T-helper 17 cell (primary cell): Measurements from ENCODE around the gene ACOX3. TPM values are rescaled to one million over a fixed set of nuclear protein-coding genes. Genes with fewer than 3 reads are reported as not detected.
"Not testable (repeated sequence)": the region's sequence is repeated elsewhere in the genome, so short reads cannot be mapped to it uniquely, and the experiment has no call there.

Source experiments
- ATAC-seq: fragments of 150-1000 bp; cut with Tn5 transposase; 2 replicates; pipeline ENCODE4 v1.10.0; 2021; ENCODE audit warnings: mild to moderate bottlenecking, moderate library complexity
- DNase-seq, 3 donors: peaks; one replicate each; pipeline versions ENCODE4 v3.0.0 to v3.0.0-alpha.2; 2020 to 2021
- H3K9me3 ChIP-seq: one replicate; pipeline ENCODE4 v1.7.0; 2013; ENCODE audit warnings: low read length, mild to moderate bottlenecking; ENCODE audit not compliant: control insufficient read depth, poor library complexity, severe bottlenecking
- H3K27ac Mint-ChIP-seq: one replicate; pipeline ENCODE4 v1.8.0; 2022; ENCODE audit warnings: mild to moderate bottlenecking, moderate library complexity, mixed read lengths
- H3K27me3 Mint-ChIP-seq: one replicate; pipeline ENCODE4 v1.8.0; 2022; ENCODE audit warnings: mixed read lengths
- H3K36me3 Mint-ChIP-seq: one replicate; pipeline ENCODE4 v1.8.0; 2022; ENCODE audit warnings: low read depth, mixed read lengths
- H3K4me1 Mint-ChIP-seq: one replicate; pipeline ENCODE4 v1.8.0; 2022; ENCODE audit warnings: mild to moderate bottlenecking, mixed read lengths
- H3K4me3 Mint-ChIP-seq: one replicate; pipeline ENCODE4 v1.8.0; 2022; ENCODE audit warnings: mild to moderate bottlenecking, moderate library complexity, mixed read lengths
- total RNA-seq, 4 donors: library from RNA in 2 of 4; stranded (reverse) in 2 of 4; gene quantifications; one replicate each; pipeline ENCODE4 v1.2.3 and lab custom pipeline; 2022 to 2026

Gene ACOX3
- total RNA-seq, 2 donors from 2014 or later: 9.6 to 11.3 TPM

GRCh38 chr4:8435656-8436121 is 4.8 kb downstream of the ACOX3 start:
- ATAC-seq: peak; percentile 63
- Mint-ChIP-seq H3K27ac (peak overlapping the region; percentile 97), H3K4me1 (peaks cover 55% of the 10 kb centered on the region), H3K36me3 (peaks cover 4% of the 10 kb centered on the region), H3K4me3 (peak overlapping the region; percentile 85), H3K27me3 (no peaks in the 10 kb centered on the region)
- peak in 1 of 3 donors; percentile 14 for DNase-seq
- no peaks in the 10 kb centered on the region for H3K9me3 ChIP-seq

- peaks cover 46% of the 10 kb centered on the region for H3K4me1 Mint-ChIP-seq
- H3K27ac Mint-ChIP-seq: peak overlapping the region; percentile 97
Observed at GRCh38 chr4:8434251-8435073, 6.1 kb downstream of the ACOX3 start.

GRCh38 chr4:8433136-8433535 is 7.4 kb downstream of the ACOX3 start:
- DNase-seq (no peak), ATAC-seq (no peak)
- no peak overlapping the region for H3K4me3 Mint-ChIP-seq
- H3K27ac Mint-ChIP-seq: no peak overlapping the region
- no peaks in the 10 kb centered on the region for H3K9me3 ChIP-seq
- H3K27me3 Mint-ChIP-seq: no peaks in the 10 kb centered on the region
- H3K36me3 Mint-ChIP-seq: peaks cover 5% of the 10 kb centered on the region
- peaks cover 50% of the 10 kb centered on the region for H3K4me1 Mint-ChIP-seq

More at GRCh38 chr4:8434251-8435073, 6.1 kb downstream of the ACOX3 start:
- DNase-seq (no peak), ATAC-seq (no peak)
- peak overlapping the region; percentile 85 for H3K4me3 Mint-ChIP-seq
- H3K36me3 Mint-ChIP-seq: peaks cover 2% of the 10 kb centered on the region
- no peaks in the 10 kb centered on the region for H3K27me3 Mint-ChIP-seq
- H3K9me3 ChIP-seq: no peaks in the 10 kb centered on the region

DNA sequence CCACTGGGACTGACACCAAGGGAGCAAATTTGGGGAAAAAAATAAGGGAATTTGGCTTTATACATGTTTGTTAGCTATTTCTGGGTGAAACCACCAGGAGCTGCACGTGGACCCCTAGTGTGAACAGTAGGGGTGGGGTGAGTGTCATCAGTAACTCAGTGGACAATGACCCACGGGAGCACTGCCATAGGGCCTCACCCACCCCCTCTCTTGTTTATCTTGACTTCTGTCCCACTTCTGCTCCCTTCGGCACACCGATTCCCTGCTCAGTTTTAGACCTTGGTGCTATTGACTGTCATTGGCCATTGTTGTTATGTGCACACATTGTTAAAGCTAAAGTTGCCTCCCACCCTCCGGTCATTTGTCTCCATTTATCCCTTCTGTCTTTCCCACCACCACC is 9.0 kb downstream of the ACOX3 start:
- Mint-ChIP-seq H3K27ac (peak overlapping the region; percentile 21), H3K27me3 (no peaks in the 10 kb centered on the region), H3K4me1 (peaks cover 46% of the 10 kb centered on the region), H3K36me3 (peaks cover 6% of the 10 kb centered on the region), H3K4me3 (no peak overlapping the region)
- H3K9me3 ChIP-seq: no peaks in the 10 kb centered on the region
- DNase-seq (no peak), ATAC-seq (no peak)

DNA sequence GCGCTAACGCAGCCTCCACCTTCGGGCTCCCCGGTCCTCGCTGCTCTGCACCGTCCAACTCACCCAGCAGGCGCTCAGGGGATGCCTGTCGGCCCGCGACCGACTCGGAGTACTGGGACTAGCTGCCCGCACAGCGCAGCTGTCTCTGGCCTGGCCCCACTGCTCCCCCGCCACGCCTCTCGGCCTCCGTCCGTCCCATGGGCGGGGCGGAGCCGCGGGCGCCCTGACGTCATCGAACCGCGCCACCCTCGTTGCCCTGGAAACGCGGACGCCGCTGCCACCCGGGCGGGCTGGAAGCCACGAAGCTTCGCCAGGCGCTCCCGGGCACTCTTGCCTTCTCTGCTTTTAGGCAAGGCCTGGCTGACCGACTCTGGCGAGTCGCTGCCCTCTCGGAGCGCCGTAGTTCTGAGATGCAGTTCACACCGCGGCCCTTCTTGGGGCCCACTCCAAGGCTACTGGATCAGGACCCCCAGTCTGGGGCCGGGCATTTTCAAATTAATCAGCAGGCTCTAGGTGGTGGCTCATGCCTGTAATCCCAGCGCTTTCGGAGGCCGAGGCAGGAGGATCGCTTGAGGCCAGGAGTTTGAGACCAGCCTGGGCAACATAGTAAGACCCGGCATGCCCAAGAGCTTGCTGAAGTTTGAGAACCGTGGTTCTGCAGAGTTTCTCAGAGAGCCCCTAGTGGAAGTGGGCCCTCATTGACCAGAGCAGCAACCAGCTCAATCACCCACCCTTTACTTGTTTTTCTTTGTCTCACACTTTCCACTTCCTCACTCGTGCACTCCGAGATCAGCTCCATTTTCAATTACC is 12.0 kb downstream of the ACOX3 start:
- H3K9me3 ChIP-seq: no peaks in the 10 kb centered on the region
- Mint-ChIP-seq H3K27me3 (no peaks in the 10 kb centered on the region), H3K4me3 (peak overlapping the region; percentile 98), H3K27ac (peak overlapping the region; percentile 95), H3K4me1 (peaks cover 30% of the 10 kb centered on the region), H3K36me3 (peaks cover 6% of the 10 kb centered on the region)
- ATAC-seq (peak; percentile 95), DNase-seq (peak; percentile 89 to 96 (median 89))

- peaks cover 26% of the 10 kb centered on the region for H3K4me1 Mint-ChIP-seq
- no peaks in the 10 kb centered on the region for H3K9me3 ChIP-seq
- peaks cover 3% of the 10 kb centered on the region for H3K36me3 Mint-ChIP-seq
- H3K27ac Mint-ChIP-seq: peak overlapping the region; percentile 95
- DNase-seq (no peak), ATAC-seq (peak; percentile 46)
- H3K4me3 Mint-ChIP-seq: peak overlapping the region; percentile 98
- H3K27me3 Mint-ChIP-seq: no peaks in the 10 kb centered on the region
Observed at GRCh38 chr4:8427761-8428287, 12.7 kb downstream of the ACOX3 start.

- Mint-ChIP-seq H3K27ac (peak overlapping the region; percentile 95), H3K4me1 (peaks cover 26% of the 10 kb centered on the region), H3K36me3 (peaks cover 3% of the 10 kb centered on the region), H3K27me3 (no peaks in the 10 kb centered on the region), H3K4me3 (peak overlapping the region; percentile 98)
- DNase-seq (no peak), ATAC-seq (no peak)
- no peaks in the 10 kb centered on the region for H3K9me3 ChIP-seq
Observed at GRCh38 chr4:8427262-8427661, 13.3 kb downstream of the ACOX3 start.

DNA sequence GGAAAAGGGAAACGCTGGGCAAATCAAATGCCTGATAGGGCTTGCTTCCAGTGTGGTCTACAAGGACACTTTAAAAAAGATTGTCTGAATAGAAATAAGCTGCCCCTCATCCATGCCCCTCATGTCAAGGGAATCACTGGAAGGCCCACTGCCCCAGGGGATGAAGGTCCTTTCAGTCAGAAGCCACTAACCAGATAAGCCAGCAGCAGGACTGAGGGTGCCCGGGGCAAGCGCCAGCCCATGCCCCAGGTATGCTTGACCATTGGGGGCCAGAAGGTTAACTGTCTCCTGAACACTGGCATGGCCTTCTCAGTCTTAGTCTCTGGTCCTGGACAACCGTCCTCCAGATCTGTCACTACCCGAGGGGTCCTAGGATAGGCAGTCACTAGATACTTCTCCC is 17.7 kb downstream of the ACOX3 start:
- Mint-ChIP-seq H3K27ac (no peak overlapping the region), H3K27me3 (no peaks in the 10 kb centered on the region), H3K36me3 (peaks cover 3% of the 10 kb centered on the region), H3K4me3 (no peak overlapping the region), H3K4me1 (peaks cover 29% of the 10 kb centered on the region)
- H3K9me3 ChIP-seq: no peaks in the 10 kb centered on the region
- no peak for DNase-seq
- no peak for ATAC-seq

GRCh38 chr4:8422327-8422726 is 18.2 kb downstream of the ACOX3 start:
- Mint-ChIP-seq H3K4me3 (no peak overlapping the region), H3K4me1 (peaks cover 31% of the 10 kb centered on the region), H3K36me3 (peaks cover 3% of the 10 kb centered on the region), H3K27ac (peak overlapping the region; percentile 62), H3K27me3 (no peaks in the 10 kb centered on the region)
- H3K9me3 ChIP-seq: no peaks in the 10 kb centered on the region
- ATAC-seq (no peak), DNase-seq (no peak)

DNA sequence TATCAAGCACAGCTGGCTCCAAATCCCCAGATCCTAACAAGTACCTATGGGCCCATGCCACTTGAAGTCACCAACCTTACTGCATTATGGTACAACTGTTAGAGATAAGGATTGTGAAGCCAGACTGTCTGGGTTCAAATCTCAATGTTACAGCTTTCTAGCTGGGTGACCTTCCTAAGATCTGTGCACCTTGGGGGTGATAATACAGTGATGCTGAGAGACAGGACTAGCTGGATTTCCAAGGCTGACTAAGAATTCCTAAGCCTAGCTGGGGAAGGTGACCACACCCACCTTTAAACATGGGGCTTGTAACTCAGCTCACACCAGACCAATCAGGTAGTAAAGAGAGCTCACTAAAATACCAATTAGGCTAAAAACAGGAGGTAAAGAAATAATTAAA is 20.4 kb downstream of the ACOX3 start:
- not testable (repeated sequence) for DNase-seq, H3K27me3 Mint-ChIP-seq, ATAC-seq, H3K4me3 Mint-ChIP-seq, H3K9me3 ChIP-seq, H3K36me3 Mint-ChIP-seq
- Mint-ChIP-seq H3K27ac (peak overlapping the region; percentile 53), H3K4me1 (peaks cover 23% of the 10 kb centered on the region)

DNA sequence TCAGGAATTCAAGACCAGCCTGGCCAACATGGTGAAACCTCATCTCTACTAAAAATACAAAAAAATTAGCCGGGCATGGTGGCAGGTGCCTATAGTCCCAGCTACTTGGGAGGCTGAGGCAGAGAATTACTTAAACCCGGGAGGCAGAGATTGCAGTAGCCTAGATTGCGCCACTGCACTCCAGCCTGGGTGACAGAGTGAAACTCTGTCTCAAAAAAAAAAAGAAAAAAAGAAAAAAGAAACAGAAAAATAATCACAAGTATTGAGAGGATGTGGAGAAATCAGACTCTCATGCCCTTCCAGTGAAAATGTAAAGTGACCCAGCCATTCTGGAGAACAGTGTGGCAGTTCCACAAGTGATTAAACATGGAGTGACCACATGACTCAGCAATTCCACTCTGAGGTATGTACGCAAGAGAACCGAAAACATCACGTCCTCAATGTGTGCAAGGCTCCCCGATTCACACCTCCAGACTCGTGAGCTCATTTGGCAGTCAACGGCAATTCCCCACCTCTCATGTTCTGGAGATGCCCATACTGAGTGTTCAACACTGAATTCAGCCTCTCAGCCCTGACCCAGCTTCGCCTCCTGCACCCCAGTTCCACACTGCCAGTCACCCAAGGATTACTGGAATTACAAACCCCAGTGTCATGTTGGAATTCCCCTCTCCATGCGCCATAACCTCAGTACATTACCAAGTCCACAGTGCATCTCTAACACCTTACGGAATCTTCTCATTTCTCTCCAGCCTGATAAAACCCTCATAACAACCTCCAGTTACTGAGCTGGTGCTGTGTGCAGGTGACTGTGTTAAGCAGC is 21.1 kb downstream of the ACOX3 start:
- Mint-ChIP-seq H3K36me3 (peaks cover 3% of the 10 kb centered on the region), H3K27me3 (no peaks in the 10 kb centered on the region), H3K4me3 (no peak overlapping the region), H3K4me1 (peaks cover 29% of the 10 kb centered on the region), H3K27ac (peak overlapping the region; percentile 53)
- no peak for DNase-seq
- ATAC-seq: peak; percentile 23
- H3K9me3 ChIP-seq: no peaks in the 10 kb centered on the region

DNA sequence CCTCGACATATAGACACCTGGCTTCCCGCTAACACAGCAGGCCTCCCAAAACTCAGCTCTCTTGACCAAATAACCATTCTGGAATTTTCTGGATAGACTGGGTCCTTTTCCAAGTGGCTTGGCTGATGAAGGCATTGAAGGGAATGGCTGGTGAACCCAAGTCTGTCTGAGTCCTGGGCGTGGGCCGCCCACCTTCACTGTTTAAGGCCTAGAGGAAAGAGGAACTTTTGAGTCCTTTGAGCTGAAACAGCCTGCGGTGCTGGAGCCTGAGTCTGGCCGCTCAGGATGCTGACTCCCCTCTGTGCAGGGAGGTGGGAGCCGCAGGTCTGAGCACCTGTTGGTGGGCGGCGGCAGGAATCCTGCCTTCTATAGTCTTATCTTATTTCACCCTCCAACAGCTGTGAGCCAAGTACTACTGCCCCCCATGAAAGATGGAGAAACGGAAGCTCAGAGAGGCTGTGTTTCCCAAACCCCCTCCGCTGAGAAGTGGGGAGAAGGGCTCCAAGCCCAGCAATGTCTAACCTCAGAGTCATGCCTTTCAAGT is 23.4 kb downstream of the ACOX3 start:
- Mint-ChIP-seq H3K4me1 (peaks cover 35% of the 10 kb centered on the region), H3K36me3 (peaks cover 6% of the 10 kb centered on the region), H3K4me3 (no peak overlapping the region), H3K27me3 (no peaks in the 10 kb centered on the region), H3K27ac (no peak overlapping the region)
- H3K9me3 ChIP-seq: no peaks in the 10 kb centered on the region
- no peak for ATAC-seq
- no peak for DNase-seq
